ENCODE results near the gene ZBTB8OS.

The ZBTB8OS gene

GRCh38 chr1:32600034-32600433, 50.3 kb downstream of the ZBTB8OS start:
- Histone ChIP-seq H3K4me3 (ENCODE audit: low read length) (no peak overlapping the region), H3K4me2 (ENCODE audit: low read length) (no peak overlapping the region), H3K9me2 (replicated peaks; ENCODE audit: control insufficient read depth, low read length) (no peaks in the 10 kb centered on the region), H3K4me1 (ENCODE audit: control insufficient read depth, low read length) (no peaks in the 10 kb centered on the region; the same call in 1 of the 2 replicates), H3K79me2 (ENCODE audit: control insufficient read depth, low read length) (no peaks in the 10 kb centered on the region), H3K9me3 (ENCODE audit: control insufficient read depth, insufficient read depth, low read length) (no peaks in the 10 kb centered on the region), H3F3A (ENCODE audit: control insufficient read depth, insufficient read depth) (no peaks in the 10 kb centered on the region), H4K20me1 (ENCODE audit: control insufficient read depth, insufficient read depth, low read depth, low read length) (no peaks in the 10 kb centered on the region), H3K36me3 (ENCODE audit: control insufficient read depth, low read length) (no peaks in the 10 kb centered on the region), H3K27me3 (ENCODE audit: control insufficient read depth, low read length) (no peaks in the 10 kb centered on the region), H3K27ac (ENCODE audit: low read depth, low read length) (no peak overlapping the region)
- no peak for TF ChIP-seq EZH2phosphoT487 (IDR thresholded peaks at IDR 0.05; ENCODE audit: borderline replicate concordance, low read length)
- TF ChIP-seq, protein P1, sequence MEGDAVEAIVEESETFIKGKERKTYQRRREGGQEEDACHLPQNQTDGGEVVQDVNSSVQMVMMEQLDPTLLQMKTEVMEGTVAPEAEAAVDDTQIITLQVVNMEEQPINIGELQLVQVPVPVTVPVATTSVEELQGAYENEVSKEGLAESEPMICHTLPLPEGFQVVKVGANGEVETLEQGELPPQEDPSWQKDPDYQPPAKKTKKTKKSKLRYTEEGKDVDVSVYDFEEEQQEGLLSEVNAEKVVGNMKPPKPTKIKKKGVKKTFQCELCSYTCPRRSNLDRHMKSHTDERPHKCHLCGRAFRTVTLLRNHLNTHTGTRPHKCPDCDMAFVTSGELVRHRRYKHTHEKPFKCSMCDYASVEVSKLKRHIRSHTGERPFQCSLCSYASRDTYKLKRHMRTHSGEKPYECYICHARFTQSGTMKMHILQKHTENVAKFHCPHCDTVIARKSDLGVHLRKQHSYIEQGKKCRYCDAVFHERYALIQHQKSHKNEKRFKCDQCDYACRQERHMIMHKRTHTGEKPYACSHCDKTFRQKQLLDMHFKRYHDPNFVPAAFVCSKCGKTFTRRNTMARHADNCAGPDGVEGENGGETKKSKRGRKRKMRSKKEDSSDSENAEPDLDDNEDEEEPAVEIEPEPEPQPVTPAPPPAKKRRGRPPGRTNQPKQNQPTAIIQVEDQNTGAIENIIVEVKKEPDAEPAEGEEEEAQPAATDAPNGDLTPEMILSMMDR (IDR thresholded peaks at IDR 0.05; ENCODE audit: low read depth, low read length, poor library complexity, severe bottlenecking): no peak

DNA sequence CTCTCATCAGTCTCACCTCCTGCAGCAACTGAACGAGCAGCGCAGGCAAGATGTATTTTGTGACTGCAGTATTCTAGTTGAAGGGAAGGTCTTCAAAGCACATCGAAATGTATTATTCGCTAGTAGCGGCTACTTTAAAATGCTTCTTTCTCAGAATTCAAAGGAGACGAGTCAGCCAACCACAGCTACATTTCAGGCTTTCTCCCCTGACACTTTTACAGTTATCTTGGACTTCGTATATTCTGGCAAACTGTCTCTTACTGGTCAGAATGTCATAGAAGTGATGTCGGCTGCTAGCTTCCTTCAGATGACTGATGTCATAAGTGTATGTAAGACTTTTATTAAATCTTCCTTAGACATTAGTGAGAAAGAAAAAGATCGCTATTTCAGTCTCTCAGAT, 57.4 kb downstream of the ZBTB8OS start:
- Histone ChIP-seq H3K27me3 (ENCODE audit: control insufficient read depth, low read length) (peaks cover 3% of the 10 kb centered on the region; the same call in 1 of the 2 replicates), H4K20me1 (ENCODE audit: control insufficient read depth, insufficient read depth, low read depth, low read length) (no peaks in the 10 kb centered on the region), H3K4me2 (ENCODE audit: low read length) (no peak overlapping the region), H3K4me1 (ENCODE audit: control insufficient read depth, low read length) (no peaks in the 10 kb centered on the region), H3K4me3 (ENCODE audit: low read length) (no peak overlapping the region), H3K79me2 (ENCODE audit: control insufficient read depth, low read length) (no peaks in the 10 kb centered on the region), H3F3A (ENCODE audit: control insufficient read depth, insufficient read depth) (no peaks in the 10 kb centered on the region), H3K36me3 (ENCODE audit: control insufficient read depth, low read length) (no peaks in the 10 kb centered on the region), H3K27ac (ENCODE audit: low read depth, low read length) (no peak overlapping the region), H3K9me3 (ENCODE audit: control insufficient read depth, insufficient read depth, low read length) (no peaks in the 10 kb centered on the region), H3K9me2 (replicated peaks; ENCODE audit: control insufficient read depth, low read length) (no peaks in the 10 kb centered on the region)
- TF ChIP-seq EZH2phosphoT487 (IDR thresholded peaks at IDR 0.05; ENCODE audit: borderline replicate concordance, low read length): no peak
- TF ChIP-seq, protein P1 (IDR thresholded peaks at IDR 0.05; ENCODE audit: low read depth, low read length, poor library complexity, severe bottlenecking): no peak

- no peaks in the 10 kb centered on the region for H3K79me2 ChIP-seq (ENCODE audit: control insufficient read depth, low read length)
- no peaks in the 10 kb centered on the region for H3K4me1 ChIP-seq (ENCODE audit: control insufficient read depth, low read length)
- H3K4me3 ChIP-seq (ENCODE audit: low read length): no peak overlapping the region
- no peaks in the 10 kb centered on the region for H3K27me3 ChIP-seq (ENCODE audit: control insufficient read depth, low read length)
- no peaks in the 10 kb centered on the region for H3K9me3 ChIP-seq (ENCODE audit: control insufficient read depth, insufficient read depth, low read length)
- no peaks in the 10 kb centered on the region for H3K9me2 ChIP-seq (replicated peaks; ENCODE audit: control insufficient read depth, low read length)
- H3F3A ChIP-seq (ENCODE audit: control insufficient read depth, insufficient read depth): no peaks in the 10 kb centered on the region
- H3K4me2 ChIP-seq (ENCODE audit: low read length): no peak overlapping the region
- H3K36me3 ChIP-seq (ENCODE audit: control insufficient read depth, low read length): no peaks in the 10 kb centered on the region
- no peak overlapping the region for H3K27ac ChIP-seq (ENCODE audit: low read depth, low read length)
- TF ChIP-seq EZH2phosphoT487 (IDR thresholded peaks at IDR 0.05; ENCODE audit: borderline replicate concordance, low read length): no peak
- TF ChIP-seq, protein P1 (IDR thresholded peaks at IDR 0.05; ENCODE audit: low read depth, low read length, poor library complexity, severe bottlenecking): no peak
- H4K20me1 ChIP-seq (ENCODE audit: control insufficient read depth, insufficient read depth, low read depth, low read length): no peaks in the 10 kb centered on the region
These were observed 69.9 kb downstream of the ZBTB8OS start for GRCh38 chr1:32580348-32581017.

Measured in DOHH2 (cell line).